Hematopoietic multipotent progenitor cell treated with erythropoietin and hydrocortisone succinate and interleukin-3 and kit ligand, for 8 days (in vitro differentiated cells): Measurements from ENCODE around the gene CD226.
"Not testable (repeated sequence)": the region's sequence is repeated elsewhere in the genome, so short reads cannot be mapped to it uniquely, and the experiment has no call there.

Experiments
- DNase-seq: peaks from one replicate; pipeline ENCODE4 v3.0.0-alpha.2; 2015

CD226 gene

GRCh38 chr18:69899154-69899923, 48.3 kb downstream of the CD226 start:
- not testable (repeated sequence) for DNase-seq

- DNase-seq, result no peak
Observed at GRCh38 chr18:69898241-69898861, 49.3 kb downstream of the CD226 start.

DNA sequence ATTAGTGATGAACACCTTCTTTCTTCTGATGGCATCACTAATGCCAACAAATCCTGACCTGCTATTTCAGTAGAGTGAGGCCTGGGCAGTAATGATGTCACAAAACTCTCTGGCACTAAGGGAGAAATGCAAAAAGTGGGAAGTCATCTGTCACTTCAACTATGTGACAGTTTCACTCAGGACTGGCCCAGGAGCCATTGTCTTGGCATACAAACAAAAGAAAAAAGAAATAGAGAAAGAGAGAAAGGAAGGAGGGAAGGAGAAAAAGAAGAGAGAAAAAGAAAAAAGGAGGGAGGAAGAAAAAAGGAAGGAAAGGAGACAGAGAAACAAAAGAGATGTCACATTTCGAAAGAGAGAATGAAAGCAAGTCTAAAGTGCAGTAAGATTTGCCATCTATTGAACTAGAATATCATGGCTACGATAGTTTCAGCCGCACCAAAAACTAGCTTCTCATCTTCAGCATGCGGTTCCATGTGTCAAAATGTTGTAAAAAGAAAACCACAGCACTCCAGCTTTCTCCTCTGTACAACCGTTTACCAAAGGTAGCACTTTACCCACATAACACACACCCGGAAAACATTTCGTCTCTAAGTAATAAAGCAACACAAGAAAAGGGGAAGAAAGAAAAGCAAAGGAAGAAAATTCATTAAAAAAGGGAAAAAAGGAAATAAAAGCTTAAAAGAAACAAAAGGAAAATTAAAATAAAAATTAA, 50.1 kb downstream of the CD226 start:
- DNase-seq, result no peak

DNA sequence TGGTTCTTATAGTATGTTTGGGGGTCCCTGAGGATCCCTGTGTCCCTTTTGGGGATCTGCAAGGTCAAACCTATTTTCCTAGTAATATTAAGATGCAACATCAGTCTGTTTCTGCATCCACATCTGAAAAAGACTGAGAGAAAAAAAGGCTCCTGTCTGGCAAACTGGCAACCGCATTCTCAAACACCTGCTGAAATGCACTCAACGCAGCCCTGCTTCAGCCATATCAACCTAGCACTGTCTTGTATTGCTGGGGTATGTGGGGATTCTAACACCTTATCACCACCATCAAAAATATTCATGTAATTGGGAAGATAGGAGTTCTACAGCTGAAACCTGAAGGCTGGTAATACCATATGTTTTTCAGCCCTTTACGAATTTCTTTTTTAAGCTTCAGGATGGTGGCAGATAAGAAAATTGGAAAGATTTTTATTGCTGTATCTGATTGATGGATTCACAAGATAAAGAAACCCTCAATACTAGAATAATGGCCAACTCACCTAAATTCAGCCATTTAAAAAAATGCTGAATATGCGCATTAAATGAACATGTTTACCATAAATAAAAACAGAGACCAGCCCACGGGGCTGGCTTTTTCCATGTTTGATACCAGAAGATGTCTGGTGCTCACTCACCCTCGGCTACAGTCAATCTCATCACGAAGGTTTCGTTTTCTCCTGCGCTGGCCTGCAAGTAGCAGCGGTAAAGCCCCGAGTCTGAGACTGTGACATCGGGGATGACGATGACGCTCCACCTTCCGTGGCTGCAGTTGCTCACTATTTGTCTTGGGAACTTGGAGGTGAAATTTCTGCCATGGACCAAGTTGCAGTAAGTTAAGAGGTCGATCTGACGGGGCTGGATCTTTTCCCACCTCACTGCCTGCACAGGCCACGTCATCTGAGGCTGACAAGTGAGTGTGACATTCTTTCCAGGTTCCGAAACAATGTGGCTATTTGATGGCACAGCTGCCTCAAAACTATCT, 52.3 kb downstream of the CD226 start:
- no peak for DNase-seq

- DNase-seq, result no peak
Observed at GRCh38 chr18:69894467-69894866, 53.2 kb downstream of the CD226 start.

GRCh38 chr18:69890558-69890957, 57.1 kb downstream of the CD226 start:
- no peak for DNase-seq

GRCh38 chr18:69889009-69889408, 58.7 kb downstream of the CD226 start:
- DNase-seq, result no peak

DNA sequence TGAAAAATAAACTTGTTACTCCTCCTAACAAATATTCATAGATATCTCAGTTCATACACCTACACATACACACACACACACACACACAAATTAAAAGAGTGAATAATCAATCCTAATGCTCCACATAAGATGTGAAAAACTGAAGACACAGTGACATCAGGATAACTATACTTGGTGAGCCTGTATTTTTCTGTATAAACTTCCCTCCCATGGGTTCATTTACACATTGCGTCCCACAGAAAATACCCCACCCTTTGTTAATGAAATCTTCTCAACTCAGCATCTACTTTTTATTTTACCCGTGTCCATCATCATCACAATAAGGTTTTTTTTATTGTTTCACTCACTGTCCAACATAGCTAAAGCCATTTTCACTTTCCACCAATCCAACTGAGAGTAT, 60.4 kb downstream of the CD226 start:
- no peak for DNase-seq

- no peak for DNase-seq
Observed at GRCh38 chr18:69885841-69886531, 61.7 kb downstream of the CD226 start.

- DNase-seq, result no peak
Observed at GRCh38 chr18:69885355-69885754, 62.3 kb downstream of the CD226 start.

DNA sequence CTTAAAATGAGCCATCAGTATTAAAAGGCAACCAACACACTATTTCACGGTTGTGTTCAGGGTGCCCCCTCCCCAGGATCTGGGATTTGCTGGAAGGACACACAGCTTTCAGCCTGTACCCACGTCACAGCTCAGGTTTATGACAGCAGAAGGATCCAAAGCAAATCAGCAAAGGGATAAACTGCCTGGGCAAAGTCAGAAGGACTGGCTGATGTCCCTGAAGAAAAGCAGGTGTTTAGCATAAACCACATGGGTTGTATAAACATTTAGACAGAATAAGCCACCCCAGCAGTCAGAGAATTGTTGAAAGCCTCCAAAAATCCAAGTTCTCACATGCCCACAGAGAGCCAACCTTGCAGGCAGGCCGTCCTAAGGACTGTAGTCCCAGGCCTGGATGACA, 63.9 kb downstream of the CD226 start:
- DNase-seq, result no peak

DNA sequence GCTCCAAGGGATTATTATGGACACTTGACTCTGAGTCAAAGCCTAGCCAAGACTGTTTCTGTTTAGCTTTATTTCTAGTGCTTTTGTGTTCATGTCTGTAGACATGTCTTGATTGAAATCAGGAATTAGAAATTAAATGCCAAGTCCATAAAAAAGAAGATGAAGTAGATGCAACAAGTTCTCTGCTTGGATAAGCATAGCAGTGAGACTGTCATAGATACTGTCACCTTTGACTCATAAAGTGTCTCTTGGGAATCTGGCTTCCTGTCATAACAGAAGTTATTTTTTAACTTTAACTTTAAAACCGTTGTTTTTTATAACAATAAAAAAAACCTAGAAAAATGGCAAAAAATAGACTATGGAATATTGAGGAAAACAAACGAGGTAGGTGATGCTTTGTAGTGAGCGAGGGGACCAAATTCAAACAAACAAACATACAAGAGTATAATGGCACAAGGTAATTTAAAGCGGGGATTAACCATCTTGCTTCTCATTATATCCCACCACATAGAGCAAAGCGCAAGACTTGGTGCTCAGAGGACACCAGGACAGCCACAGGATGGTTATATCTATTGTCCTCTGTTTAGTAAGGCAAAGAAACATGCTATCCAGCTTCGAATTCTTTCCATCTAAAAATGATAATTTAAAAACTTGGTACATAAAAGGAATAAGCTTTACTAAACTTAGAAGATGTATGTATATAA, 64.6 kb downstream of the CD226 start:
- DNase-seq, result no peak

DNA sequence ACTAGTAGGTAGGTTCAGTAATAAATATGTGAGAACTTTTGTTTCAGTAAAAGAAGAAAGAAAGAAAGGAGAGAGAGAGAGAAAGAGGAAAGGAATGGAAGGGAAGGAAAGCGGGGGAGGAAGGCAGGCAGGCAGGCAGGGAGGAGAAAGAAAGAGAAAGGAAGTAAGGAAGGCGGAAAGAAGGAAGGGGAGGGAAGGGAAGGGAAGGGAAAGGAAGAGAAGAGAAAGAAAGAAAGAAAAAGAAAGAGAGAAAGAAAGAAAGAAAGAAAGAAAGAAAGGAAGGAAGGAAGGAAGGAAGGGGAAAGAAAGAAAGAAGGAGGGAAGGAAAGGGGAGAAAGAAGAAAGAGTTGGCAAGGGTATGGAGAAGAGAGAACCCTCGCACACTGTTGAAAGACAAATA, 67.6 kb downstream of the CD226 start:
- no peak for DNase-seq

GRCh38 chr18:69879051-69879450, 68.6 kb downstream of the CD226 start:
- not testable (repeated sequence) for DNase-seq

DNA sequence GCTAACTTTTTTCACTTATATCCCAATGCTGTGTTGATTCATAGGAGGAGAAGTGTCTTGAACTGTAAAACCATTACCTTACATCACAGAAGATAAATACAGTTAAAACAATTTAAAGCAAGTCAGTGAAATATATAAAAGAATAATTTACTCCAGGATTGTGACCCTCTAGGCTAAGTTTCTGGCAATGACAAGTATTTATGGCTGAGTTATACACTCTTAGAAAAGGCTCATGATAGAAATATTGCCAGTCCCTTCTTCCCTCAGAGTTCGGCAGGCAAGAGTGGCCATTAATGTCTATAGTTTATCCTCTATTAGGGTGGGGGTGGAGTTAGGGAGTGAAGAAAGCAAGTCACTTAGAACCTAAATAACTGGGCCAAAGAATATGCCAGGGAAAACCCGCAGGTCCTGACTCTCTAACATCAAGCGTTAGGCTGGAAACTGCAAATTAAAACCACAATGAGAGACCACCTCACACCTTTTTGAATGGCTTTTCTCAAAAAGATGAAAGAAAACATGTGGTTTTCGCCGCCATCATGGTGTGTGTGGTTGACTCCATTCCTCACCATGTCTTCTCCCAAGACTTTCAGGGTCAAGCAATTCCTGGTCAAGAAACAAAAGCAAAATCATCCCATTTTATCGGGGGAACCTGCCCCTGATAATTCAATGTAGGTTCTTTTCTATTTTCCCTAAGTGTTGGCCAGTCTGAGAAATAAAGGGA, 69.3 kb downstream of the CD226 start:
- no peak for DNase-seq

DNA sequence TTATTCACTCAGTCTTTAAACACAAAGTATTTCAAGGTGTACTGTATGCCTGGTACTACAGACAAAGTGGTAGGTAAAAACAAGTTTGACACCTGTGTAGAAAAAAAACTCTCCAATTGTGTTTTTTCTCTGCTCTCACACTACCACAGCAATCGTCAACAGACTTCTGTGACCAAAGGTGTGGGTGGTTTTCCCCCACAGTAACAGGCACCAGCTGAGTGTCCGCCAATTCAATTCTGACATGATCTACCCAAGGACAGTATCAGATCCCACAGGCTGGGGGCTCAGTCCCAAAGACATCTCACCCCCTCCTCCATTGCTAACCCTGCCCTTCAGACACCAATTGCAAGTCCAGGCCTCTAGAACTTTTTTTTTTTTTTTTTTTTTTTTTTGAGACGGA, 71.2 kb downstream of the CD226 start:
- DNase-seq, result no peak

GRCh38 chr18:69874058-69874457, 73.6 kb downstream of the CD226 start:
- no peak for DNase-seq

GRCh38 chr18:69872661-69873060, 75.0 kb downstream of the CD226 start:
- no peak for DNase-seq

DNA sequence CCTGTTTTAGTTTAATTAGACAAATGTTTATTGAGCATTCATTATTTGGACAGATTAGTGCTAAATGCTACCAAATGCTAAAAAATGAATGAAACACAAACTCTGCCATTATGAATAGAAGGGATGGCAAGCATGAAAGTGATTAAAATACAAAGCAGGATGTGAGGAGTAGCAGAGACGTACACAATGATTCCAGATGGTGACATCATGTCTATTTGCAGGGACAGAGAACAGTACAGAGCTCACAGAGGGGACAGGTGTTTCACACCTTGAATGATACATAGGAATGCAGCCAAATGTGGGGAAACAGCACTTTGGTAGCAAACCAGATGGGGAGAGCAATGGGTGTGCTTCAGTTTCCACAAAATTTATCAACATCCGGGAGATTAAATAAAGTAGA, 76.3 kb downstream of the CD226 start:
- DNase-seq, result no peak

GRCh38 chr18:69870736-69871135, 76.9 kb downstream of the CD226 start:
- DNase-seq, result no peak

DNA sequence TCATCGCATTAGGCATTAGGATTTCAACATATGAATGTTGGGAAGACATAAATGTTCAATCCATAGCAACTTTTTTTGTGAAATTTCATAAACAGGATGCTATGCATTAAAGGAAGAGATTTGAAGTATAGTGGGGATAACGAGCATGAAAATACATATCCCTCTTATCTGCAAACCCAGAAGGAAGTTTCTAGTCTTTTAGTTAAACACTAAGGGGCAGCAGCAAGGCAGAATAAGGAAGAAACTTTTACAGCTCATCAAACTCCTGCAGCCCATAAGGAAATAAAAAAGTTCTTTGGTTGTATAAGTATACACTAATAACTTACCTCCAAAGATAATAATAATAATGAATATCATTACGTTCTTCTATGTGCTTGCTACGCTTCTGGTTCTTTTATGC, 81.5 kb downstream of the CD226 start:
- no peak for DNase-seq
